H9 (cell line): ENCODE data around the gene ASB15. TPM values are rescaled to one million over a fixed set of nuclear protein-coding genes. Genes with fewer than 3 reads are reported as not detected.

Source experiments
- DNase-seq: peaks from one replicate; pipeline ENCODE4 v3.0.0-alpha.2; 2017
- H2AFZ ChIP-seq: one replicate; pipeline ENCODE4 v1.6.1; 2013; ENCODE audit warnings: mild to moderate bottlenecking, low read length, control low read depth, moderate library complexity
- H2AK5ac ChIP-seq: 2 replicates; pipeline ENCODE4 v1.6.1; 2013; ENCODE audit warnings: low read length, control low read depth, mixed read lengths; ENCODE audit not compliant: insufficient read length
- H2BK120ac ChIP-seq: one replicate; pipeline ENCODE4 v1.6.1; 2013; ENCODE audit warnings: low read depth, mild to moderate bottlenecking, low read length, control low read depth, inconsistent platforms; ENCODE audit not compliant: poor library complexity, severe bottlenecking
- H2BK12ac ChIP-seq: 2 replicates; pipeline ENCODE4 v1.6.1; 2013; ENCODE audit warnings: low read length, control low read depth, mixed read lengths, low read depth; ENCODE audit not compliant: insufficient read length
- H2BK15ac ChIP-seq: 2 replicates; pipeline ENCODE4 v1.6.1; 2013; ENCODE audit warnings: low read depth, low read length, control low read depth
- H2BK20ac ChIP-seq: one replicate; pipeline ENCODE4 v1.6.1; 2013; ENCODE audit warnings: low read depth, mild to moderate bottlenecking, low read length, control low read depth, inconsistent platforms; ENCODE audit not compliant: poor library complexity, severe bottlenecking
- H2BK5ac ChIP-seq: 2 replicates; pipeline ENCODE4 v1.6.1; 2013; ENCODE audit warnings: low read length, control low read depth, mixed read lengths; ENCODE audit not compliant: insufficient read length
- H3K14ac ChIP-seq: 2 replicates; pipeline ENCODE4 v1.6.1; 2013; ENCODE audit warnings: low read length, control low read depth; ENCODE audit not compliant: insufficient read depth
- H3K18ac ChIP-seq: 2 replicates; pipeline ENCODE4 v1.6.1; 2013; ENCODE audit warnings: low read depth, mild to moderate bottlenecking, mixed read lengths, low read length, control low read depth; ENCODE audit not compliant: insufficient read length
- H3K23ac ChIP-seq: 2 replicates; pipeline ENCODE4 v1.6.1; 2013; ENCODE audit warnings: low read length, control low read depth, mixed read lengths, low read depth; ENCODE audit not compliant: insufficient read length
- H3K23me2 ChIP-seq: 2 replicates; pipeline ENCODE4 v1.6.1; 2013; ENCODE audit warnings: low read depth, mild to moderate bottlenecking, mixed read lengths, low read length, control low read depth; ENCODE audit not compliant: insufficient read length, poor library complexity, severe bottlenecking
- H3K27ac ChIP-seq: 2 replicates; pipeline ENCODE4 v1.5.1; 2013; ENCODE audit warnings: low read length, control low read depth, mixed read lengths, low read depth; ENCODE audit not compliant: insufficient read length
- H3K27me3 ChIP-seq: 2 replicates; pipeline ENCODE4 v1.6.1; 2013; ENCODE audit warnings: low read length, control low read depth, inconsistent platforms; ENCODE audit not compliant: insufficient read depth
- H3K4ac ChIP-seq: 2 replicates; pipeline ENCODE4 v1.6.1; 2013; ENCODE audit warnings: low read depth, mild to moderate bottlenecking, control low read depth, inconsistent platforms, low read length, moderate library complexity
- H3K4me1 ChIP-seq: 2 replicates; pipeline ENCODE4 v1.6.1; 2013; ENCODE audit warnings: low read length, control low read depth, inconsistent platforms; ENCODE audit not compliant: insufficient read depth
- H3K4me2 ChIP-seq: 2 replicates; pipeline ENCODE4 v1.6.1; 2013; ENCODE audit warnings: low read length, control low read depth, mixed read lengths; ENCODE audit not compliant: insufficient read length, insufficient read depth
- H3K56ac ChIP-seq: 2 replicates; pipeline ENCODE4 v1.6.1; 2013; ENCODE audit warnings: low read depth, mild to moderate bottlenecking, mixed read lengths, low read length, control low read depth; ENCODE audit not compliant: insufficient read length
- H3K79me1 ChIP-seq: 2 replicates; pipeline ENCODE4 v1.6.1; 2013; ENCODE audit warnings: low read depth, mild to moderate bottlenecking, moderate library complexity, low read length, control low read depth, inconsistent platforms; ENCODE audit not compliant: insufficient read depth, poor library complexity, severe bottlenecking
- H3K79me2 ChIP-seq: 2 replicates; pipeline ENCODE4 v1.6.1; 2013; ENCODE audit warnings: low read length, control low read depth, inconsistent platforms; ENCODE audit not compliant: insufficient read depth
- H3K9ac ChIP-seq: 2 replicates; pipeline ENCODE4 v1.6.1; 2013; ENCODE audit warnings: low read length, control low read depth, mixed read lengths; ENCODE audit not compliant: insufficient read length; ENCODE audit errors: extremely low read depth
- H3K9me3 ChIP-seq: one replicate; pipeline ENCODE4 v1.6.1; 2013; ENCODE audit warnings: low read depth, low read length, inconsistent platforms; ENCODE audit not compliant: control insufficient read depth
- H3T11ph ChIP-seq: one replicate; pipeline ENCODE4 v1.6.1; 2013; ENCODE audit warnings: mild to moderate bottlenecking, low read length, control low read depth, inconsistent platforms
- H4K20me1 ChIP-seq: one replicate; pipeline ENCODE4 v1.6.1; 2013; ENCODE audit not compliant: control insufficient read depth, insufficient read length, insufficient read depth
- H4K5ac ChIP-seq: 2 replicates; pipeline ENCODE4 v1.6.1; 2013; ENCODE audit warnings: low read depth, mild to moderate bottlenecking, mixed read lengths, low read length, control low read depth; ENCODE audit not compliant: insufficient read length
- H4K8ac ChIP-seq: replicated peaks from 2 replicates; pipeline ENCODE4 v1.6.1; 2013; ENCODE audit warnings: low read length, control low read depth, mixed read lengths, low read depth; ENCODE audit not compliant: insufficient read length
- H4K91ac ChIP-seq: 2 replicates; pipeline ENCODE4 v1.6.1; 2013; ENCODE audit warnings: low read depth, mild to moderate bottlenecking, moderate library complexity, mixed read lengths, low read length, control low read depth; ENCODE audit not compliant: insufficient read length
- H3K27ac Mint-ChIP-seq, 3 experiments: 2 replicates in 2 of 3; 3 replicates in 1 of 3; pipeline ENCODE4 v1.8.0; 2020 to 2021; ENCODE audit warnings: mixed read lengths in 3 of 3, mild to moderate bottlenecking in 1 of 3, moderate library complexity in 1 of 3
- H3K27me3 Mint-ChIP-seq: 2 replicates; pipeline ENCODE4 v1.8.0; 2021; ENCODE audit warnings: low read depth, mild to moderate bottlenecking, moderate library complexity, mixed read lengths
- H3K36me3 Mint-ChIP-seq, 3 experiments: 2 replicates in 2 of 3; 3 replicates in 1 of 3; pipeline ENCODE4 v1.8.0; 2020 to 2021; ENCODE audit warnings: low read depth in 3 of 3, mixed read lengths in 3 of 3; ENCODE audit not compliant: insufficient read depth in 1 of 3
- H3K4me1 Mint-ChIP-seq, 2 experiments: 2 replicates each; pipeline ENCODE4 v1.8.0; 2020; ENCODE audit warnings: mixed read lengths in 2 of 2
- H3K4me3 Mint-ChIP-seq, 2 experiments: 2 replicates in 1 of 2; 3 replicates in 1 of 2; pipeline ENCODE4 v1.8.0; 2020 to 2021; ENCODE audit warnings: mild to moderate bottlenecking in 2 of 2, mixed read lengths in 2 of 2, moderate library complexity in 1 of 2
- H3K9me3 Mint-ChIP-seq, 2 experiments: 2 replicates in 1 of 2; 3 replicates in 1 of 2; pipeline ENCODE4 v1.8.0; 2020; ENCODE audit warnings: mild to moderate bottlenecking in 2 of 2, mixed read lengths in 2 of 2, moderate library complexity in 1 of 2
- CTCF ChIP-seq: fragments of 200-600 bp; sonication (generic); conservative IDR thresholded peaks from 3 replicates; pipeline ENCODE4 v1.8.0; 2021; ENCODE audit warnings: antibody characterized with exemption, mild to moderate bottlenecking
- WGBS: extraction: QIAGEN DNeasy Blood & Tissue Kit; methylation state at CpG from one replicate; pipeline ENCODE4 v1.1.7; 2013; ENCODE audit warnings: missing lambda C conversion rate, low lambda C conversion rate, mixed read lengths; ENCODE audit not compliant: insufficient read length; ENCODE audit errors: extremely low coverage; 5-methylcytosine and 5-hydroxymethylcytosine counted together
- total RNA-seq: library from RNA; stranded (reverse); gene quantifications from 2 replicates; pipeline ENCODE4 v1.2.1, GENCODE V29; 2021

ASB15 gene
- total RNA-seq, 1 experiment from 2014 or later = not detected

- Histone ChIP-seq H3T11ph (no peak overlapping the region), H4K5ac (no peak overlapping the region), H2BK15ac (no peak overlapping the region), H2BK5ac (no peak overlapping the region), H3K4me2 (no peak overlapping the region), H2BK120ac (no peak overlapping the region), H3K27ac (no peak overlapping the region), H3K79me2 (no peaks in the 10 kb centered on the region), H3K9ac (no peak overlapping the region), H3K18ac (no peak overlapping the region), H2BK12ac (no peak overlapping the region), H3K56ac (no peak overlapping the region), H4K8ac (no peak overlapping the region), H3K23me2 (no peaks in the 10 kb centered on the region), H3K23ac (no peak overlapping the region), H2AK5ac (no peak overlapping the region), H2BK20ac (no peak overlapping the region), H3K79me1 (no peaks in the 10 kb centered on the region), H4K20me1 (no peaks in the 10 kb centered on the region), H3K4me1 (no peaks in the 10 kb centered on the region), H3K9me3 (no peaks in the 10 kb centered on the region), H4K91ac (no peak overlapping the region), H2AFZ (no peak overlapping the region), H3K27me3 (no peaks in the 10 kb centered on the region), H3K14ac (no peak overlapping the region), H3K4ac (no peak overlapping the region)
- WGBS = no CpG with 5 or more reads among the region's 5 CpGs
- Mint-ChIP-seq H3K27ac (no peak overlapping the region; a peak in 1 of 7 replicates), H3K4me1 (peaks cover 2 to 4% of the 10 kb centered on the region in 2 experiments; a peak in 1 of 4 replicates), H3K36me3 (no peaks in the 10 kb centered on the region), H3K9me3 (no peaks in the 10 kb centered on the region), H3K27me3 (no peaks in the 10 kb centered on the region), H3K4me3 (no peak overlapping the region; a peak in 1 of 5 replicates)
- no peak for TF ChIP-seq CTCF
- no peak for DNase-seq
Measured at GRCh38 chr7:123608991-123609882, 7.6 kb downstream of the ASB15 start.
